ENCODE data around the gene RPL22. TPM values are rescaled to one million over a fixed set of nuclear protein-coding genes. Genes with fewer than 3 reads are reported as not detected.

Gene RPL22
- total and polyA plus RNA-seq, 2 of the 8 experiments (the other 6 are each of a cell fraction or from before 2014, with no cell fraction given): 133 to 521 TPM

- TF ChIP-seq CHD7 (IDR thresholded peaks at IDR 0.05; ENCODE audit: insufficient replicate concordance, low read length): no peak
- no peak for TF ChIP-seq KDM5A (IDR thresholded peaks at IDR 0.05; ENCODE audit: low read length)
- no peak for TF ChIP-seq HDAC6 (IDR thresholded peaks at IDR 0.05; ENCODE audit: low read depth, low read length)
- no peak for TF ChIP-seq RNF2 (IDR thresholded peaks at IDR 0.05; ENCODE audit: borderline replicate concordance, low read depth, low read length, missing control alignments, poor library complexity, severe bottlenecking)
- no peak for TF ChIP-seq GTF2F1 (IDR thresholded peaks at IDR 0.05; ENCODE audit: borderline replicate concordance, low read depth, low read length)
- TF ChIP-seq TCF12 (IDR thresholded peaks at IDR 0.05; ENCODE audit: low read depth, low read length): no peak
- TF ChIP-seq ATF2 (IDR thresholded peaks at IDR 0.05; ENCODE audit: low read length): no peak
- no peak for TF ChIP-seq SP4 (IDR thresholded peaks at IDR 0.05; ENCODE audit: low read length)
- no peak for TF ChIP-seq ZNF274 (IDR thresholded peaks at IDR 0.05; ENCODE audit: borderline replicate concordance, extremely low read depth, low read length)
- no peak for TF ChIP-seq KDM1A (IDR thresholded peaks at IDR 0.05; ENCODE audit: borderline replicate concordance, low read length)
Measured at GRCh38 chr1:6188466-6188865, 10.9 kb downstream of the RPL22 start (continued).
